H1 (cell line): Measurements from ENCODE around the gene PRICKLE3. TPM values are rescaled to one million over a fixed set of nuclear protein-coding genes. Genes with fewer than 3 reads are reported as not detected.

Experiments
- CTCF ChIA-PET: fragments of 300-600 bp; sonication (Branson Sonifier 250); formaldehyde crosslinking; loops from one replicate; lab custom pipeline; 2021; ENCODE audit not compliant: partially characterized antibody; lab: Charles Lee
- POLR2A ChIA-PET: fragments of 300-600 bp; sonication (Branson Sonifier 250); formaldehyde crosslinking; loops from one replicate; lab custom pipeline; 2021; ENCODE audit warnings: inconsistent platforms; ENCODE audit not compliant: partially characterized antibody; lab: Charles Lee
- DNase-seq, 2 experiments: peaks; one replicate each; pipeline versions ENCODE4 v3.0.0 to v3.0.0-alpha.2; 2010 to 2022; ENCODE audit warnings: low spot score in 2 of 2, low read depth in 1 of 2, mixed read lengths in 1 of 2
- FAIRE-seq: peaks from 2 replicates; lab custom pipeline; 2011; peaks lifted over from hg19 to GRCh38; lab: Jason Lieb, UNC
- H2AFZ ChIP-seq: 2 replicates; pipeline ENCODE4 v1.8.1; 2012; ENCODE audit warnings: low read length, inconsistent platforms
- H2AK5ac ChIP-seq: 2 replicates; pipeline ENCODE4 v1.6.1; 2013; ENCODE audit warnings: low read depth, low read length
- H2BK120ac ChIP-seq: replicated peaks from 2 replicates; pipeline ENCODE3; 2013; ENCODE audit warnings: low read depth, low read length, inconsistent platforms
- H2BK12ac ChIP-seq: 2 replicates; pipeline ENCODE4 v1.6.1; 2013; ENCODE audit warnings: low read depth, low read length
- H2BK15ac ChIP-seq: 2 replicates; pipeline ENCODE4 v1.6.1; 2013; ENCODE audit warnings: low read length
- H2BK20ac ChIP-seq: 2 replicates; pipeline ENCODE4 v1.6.1; 2013; ENCODE audit warnings: low read length
- H2BK5ac ChIP-seq: 2 replicates; pipeline ENCODE4 v1.6.1; 2013; ENCODE audit warnings: low read depth, low read length
- H3K14ac ChIP-seq: 2 replicates; pipeline ENCODE4 v1.6.1; 2013; ENCODE audit warnings: inconsistent platforms; ENCODE audit not compliant: insufficient read length
- H3K18ac ChIP-seq: 2 replicates; pipeline ENCODE4 v1.6.1; 2013; ENCODE audit warnings: low read length; ENCODE audit errors: extremely low read depth
- H3K23ac ChIP-seq: 2 replicates; pipeline ENCODE4 v1.6.1; 2013; ENCODE audit warnings: inconsistent platforms; ENCODE audit not compliant: insufficient read length
- H3K23me2 ChIP-seq: 2 replicates; pipeline ENCODE4 v1.6.1; 2013; ENCODE audit warnings: low read depth, low read length
- H3K27ac ChIP-seq: 2 replicates; pipeline ENCODE4 v1.6.1; 2011; ENCODE audit warnings: low read depth, low read length, inconsistent platforms
- H3K27me3 ChIP-seq, 4 experiments: replicated peaks in 1 of 4; 1 replicate in 1 of 4; 2 replicates in 3 of 4; pipeline versions ENCODE4 v1.6.1 to v1.8.1; 2011 to 2013; ENCODE audit warnings: low read length in 3 of 4, mild to moderate bottlenecking in 3 of 4, inconsistent platforms in 2 of 4, mixed read lengths in 2 of 4, moderate library complexity in 1 of 4; ENCODE audit not compliant: control insufficient read depth in 3 of 4, insufficient read depth in 3 of 4; ENCODE audit errors: extremely low read depth in 1 of 4
- H3K36me3 ChIP-seq, 4 experiments: 2 replicates each; pipeline versions ENCODE4 v1.6.1 to v1.8.1; 2011 to 2013; ENCODE audit warnings: mild to moderate bottlenecking in 4 of 4, low read length in 3 of 4, moderate library complexity in 2 of 4, control low read depth in 1 of 4, inconsistent platforms in 1 of 4; ENCODE audit not compliant: insufficient read depth in 4 of 4, control insufficient read depth in 2 of 4
- H3K4ac ChIP-seq: replicated peaks from 2 replicates; pipeline ENCODE3; 2013; ENCODE audit warnings: low read length, low read depth, mixed read lengths, inconsistent platforms; ENCODE audit not compliant: insufficient read length
- H3K4me1 ChIP-seq, 4 experiments: replicated peaks in 1 of 4; 1 replicate in 1 of 4; 2 replicates in 3 of 4; pipeline versions ENCODE4 v1.6.1 to v1.8.1; 2011 to 2013; ENCODE audit warnings: low read length in 3 of 4, inconsistent platforms in 2 of 4, mixed read lengths in 1 of 4; ENCODE audit not compliant: insufficient read depth in 4 of 4, control insufficient read depth in 3 of 4
- H3K4me2 ChIP-seq, 2 experiments: 2 replicates each; pipeline versions ENCODE4 v1.6.1 to v1.8.1; 2011 to 2013; ENCODE audit warnings: low read depth in 2 of 2, low read length in 2 of 2, control low read depth in 1 of 2, inconsistent platforms in 1 of 2, mild to moderate bottlenecking in 1 of 2; ENCODE audit not compliant: insufficient read depth in 1 of 2
- H3K4me3 ChIP-seq, 4 experiments: fragments of 200-600, 300-600 bp in 1 of 4; sonication (generic), shearing (Covaris generic), sonication (Bioruptor Twin) in 1 of 4; 2 replicates each; pipeline versions ENCODE4 v1.5.1 to v1.8.1; 2011 to 2016; ENCODE audit warnings: low read length in 4 of 4, low read depth in 3 of 4, control low read depth in 2 of 4, inconsistent platforms in 2 of 4, mild to moderate bottlenecking in 2 of 4, mixed read lengths in 1 of 4, moderate library complexity in 1 of 4; ENCODE audit not compliant: insufficient read depth in 2 of 4; ENCODE audit errors: extremely low read depth in 1 of 4
- H3K56ac ChIP-seq: replicated peaks from 2 replicates; pipeline ENCODE3; 2013; ENCODE audit warnings: low read depth, mild to moderate bottlenecking, mixed read lengths, low read length, inconsistent platforms; ENCODE audit not compliant: insufficient read length
- H3K79me1 ChIP-seq: 2 replicates; pipeline ENCODE4 v1.6.1; 2013; ENCODE audit warnings: low read depth, low read length, control low read depth
- H3K79me2 ChIP-seq, 2 experiments: 2 replicates each; pipeline versions ENCODE4 v1.6.1 to v1.8.1; 2012 to 2013; ENCODE audit warnings: low read length in 2 of 2, mild to moderate bottlenecking in 2 of 2, inconsistent platforms in 1 of 2; ENCODE audit not compliant: insufficient read depth in 2 of 2, control insufficient read depth in 1 of 2
- H3K9ac ChIP-seq, 4 experiments: replicated peaks in 1 of 4; 1 replicate in 1 of 4; 2 replicates in 3 of 4; pipeline versions ENCODE4 v1.6.1 to v1.8.1; 2011 to 2013; ENCODE audit warnings: low read depth in 3 of 4, low read length in 3 of 4, control low read depth in 2 of 4, mild to moderate bottlenecking in 2 of 4, moderate library complexity in 2 of 4, inconsistent platforms in 1 of 4; ENCODE audit errors: extremely low read depth in 1 of 4
- H3K9me3 ChIP-seq, 2 experiments: 2 replicates each; pipeline versions ENCODE4 v1.6.1 to v1.8.1; 2012 to 2013; ENCODE audit warnings: mild to moderate bottlenecking in 2 of 2, moderate library complexity in 2 of 2, control low read depth in 1 of 2, inconsistent platforms in 1 of 2, low read depth in 1 of 2, low read length in 1 of 2, mixed read lengths in 1 of 2; ENCODE audit not compliant: insufficient read depth in 2 of 2
- H4K20me1 ChIP-seq, 2 experiments: replicated peaks in 1 of 2; 2 replicates each; pipeline versions ENCODE3 to v1.8.1; 2011 to 2013; ENCODE audit warnings: inconsistent platforms in 2 of 2, low read length in 2 of 2, mild to moderate bottlenecking in 1 of 2; ENCODE audit not compliant: insufficient read depth in 2 of 2, control insufficient read depth in 1 of 2
- H4K5ac ChIP-seq: 2 replicates; pipeline ENCODE4 v1.6.1; 2013; ENCODE audit warnings: low read length, low read depth, mixed read lengths, inconsistent platforms; ENCODE audit not compliant: insufficient read length
- H4K8ac ChIP-seq: 2 replicates; pipeline ENCODE4 v1.8.0; 2013; ENCODE audit warnings: mild to moderate bottlenecking, moderate library complexity, low read length, inconsistent platforms; ENCODE audit not compliant: insufficient read depth; ENCODE audit errors: extremely low read depth
- H4K91ac ChIP-seq: replicated peaks from 2 replicates; pipeline ENCODE3; 2013; ENCODE audit warnings: low read length, mixed read lengths, inconsistent platforms; ENCODE audit not compliant: insufficient read length
- ASH2L ChIP-seq: fragments of 200-600, 300-600 bp; sonication (generic); IDR thresholded peaks from one replicate; pipeline ENCODE4 v1.7.1; 2017; ENCODE audit warnings: low read length
- CBX5 ChIP-seq: fragments of 300-800, 300-1000 bp; sonication (generic); IDR thresholded peaks from 2 replicates; pipeline ENCODE4 v1.7.1; 2016; ENCODE audit warnings: antibody characterized with exemption, low read length, low read depth
- CHD2 ChIP-seq: IDR thresholded peaks from 2 replicates; pipeline ENCODE4 v1.6.1; 2012; ENCODE audit warnings: low read length, improper control_type of control experiment
- GABPA ChIP-seq: IDR thresholded peaks from 2 replicates; pipeline ENCODE4 v1.6.1; 2011; ENCODE audit warnings: mild to moderate bottlenecking, low read length, moderate library complexity, borderline replicate concordance; ENCODE audit not compliant: insufficient read depth
- HDAC2 ChIP-seq, 2 experiments: fragments of 300-600 bp in 1 of 2; sonication (generic) in 1 of 2; IDR thresholded peaks; 2 replicates each; pipeline ENCODE4 v1.6.1; 2011 to 2012; ENCODE audit warnings: low read depth in 2 of 2, low read length in 2 of 2, mild to moderate bottlenecking in 2 of 2, moderate library complexity in 2 of 2, borderline replicate concordance in 1 of 2, inconsistent platforms in 1 of 2
- KDM5A ChIP-seq: fragments of 200-600 bp; IDR thresholded peaks from 2 replicates; pipeline ENCODE4 v1.7.1; 2012; ENCODE audit warnings: mild to moderate bottlenecking, low read length, inconsistent platforms, mixed read lengths
- PHF8 ChIP-seq: fragments of 200-600 bp; sonication (generic); conservative IDR thresholded peaks from 2 replicates; pipeline ENCODE4 v1.7.1; 2012; ENCODE audit warnings: low read depth, mild to moderate bottlenecking, inconsistent platforms, low read length, moderate library complexity
- RFX5 ChIP-seq: IDR thresholded peaks from 2 replicates; pipeline ENCODE4 v1.6.1; 2011; ENCODE audit warnings: low read depth, low read length, improper control_type of control experiment, borderline replicate concordance
- RXRA ChIP-seq: IDR thresholded peaks from 2 replicates; pipeline ENCODE4 v1.6.1; 2011; ENCODE audit warnings: low read depth, mild to moderate bottlenecking, low read length, moderate library complexity; ENCODE audit not compliant: insufficient read depth
- WGBS, 2 experiments: shearing (Covaris generic) in 1 of 2; methylation state at CpG; one replicate each; pipeline versions ENCODE4 v1.1.6 to v1.1.7; 2013 to 2015; ENCODE audit warnings: low lambda C conversion rate in 2 of 2, mixed read lengths in 2 of 2, inconsistent platforms in 1 of 2, low coverage in 1 of 2, missing lambda C conversion rate in 1 of 2; ENCODE audit not compliant: insufficient replicate concordance in 2 of 2, insufficient coverage in 1 of 2, insufficient read length in 1 of 2; ENCODE audit errors: extremely low coverage in 1 of 2, missing lambda C conversion rate in 1 of 2; 5-methylcytosine and 5-hydroxymethylcytosine counted together
- polyA plus RNA-seq, 7 experiments: library from polyadenylated mRNA; depleted of rRNA in 3 of 7; stranded (reverse) in 5 of 7; unstranded in 2 of 7; fragments of >200 nt in 5 of 7; fragments of 200-250 nt in 2 of 7; gene quantifications; 1 replicate in 5 of 7; 2 replicates in 1 of 7; 4 replicates in 1 of 7; pipeline versions ENCODE4 v1.2.1 to v1.2.3, GENCODE V29; 2011 to 2013; ENCODE audit warnings: missing spikeins in 2 of 7, mixed read lengths in 2 of 7
- total RNA-seq: library from RNA; stranded (reverse); fragmentation: NEBNext Ultra II Directional; extraction: Animal tissue kit (Norgen Biotek cat#: 25700); gene quantifications from 2 replicates; pipeline ENCODE4 v1.2.1, GENCODE V29; 2021
- TF ChIP-seq, protein P1 (sequence below), 3 experiments: IDR thresholded peaks; 1 replicate in 2 of 3; 2 replicates in 1 of 3; pipeline versions ENCODE4 v1.5.1 to v1.6.1; 2011; ENCODE audit warnings: low read length in 3 of 3, mild to moderate bottlenecking in 3 of 3, inconsistent platforms in 2 of 3, low read depth in 1 of 3, moderate library complexity in 1 of 3; ENCODE audit not compliant: insufficient read depth in 1 of 3; ENCODE audit errors: control extremely low read depth in 1 of 3
- TF ChIP-seq, protein P2 (sequence below): IDR thresholded peaks from 2 replicates; pipeline ENCODE4 v1.6.1; 2011; ENCODE audit warnings: low read depth, mild to moderate bottlenecking, low read length; ENCODE audit not compliant: insufficient read depth

Gene PRICKLE3
- total and polyA plus RNA-seq, 2 of the 8 experiments (the other 6 are each of a cell fraction or from before 2014, with no cell fraction given): 9.1 to 10.6 TPM

DNA sequence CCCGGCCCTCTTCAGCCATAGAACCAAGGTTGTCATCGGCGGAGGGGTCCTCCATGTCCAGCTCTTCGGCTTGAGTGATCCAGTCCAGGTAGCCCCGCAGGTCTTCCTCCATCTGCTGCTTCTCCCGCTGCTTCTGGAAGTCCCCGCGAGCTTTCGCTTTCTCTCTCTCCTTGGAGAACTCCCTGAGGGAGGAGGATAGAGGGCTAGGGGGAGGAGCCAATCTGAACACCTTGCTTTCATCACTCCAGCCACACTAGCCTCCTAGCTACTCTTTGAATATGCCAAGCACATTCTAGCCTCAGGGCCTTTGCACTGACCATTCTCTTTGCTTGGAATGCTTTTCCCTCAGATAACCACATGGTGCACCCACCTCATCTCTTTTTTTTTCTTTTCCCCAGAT is 40.8 kb upstream of the PRICKLE3 start:
- ChIA-PET POLR2A (no interaction called here), CTCF (interaction anchor here (0.9 kb wide), 2 partner anchors 9 to 17 kb away, joined by 3 read pairs; no protein-coding TSS in a partner anchor)
- H3K79me2 ChIP-seq: no peaks in the 10 kb centered on the region
- H3K4me1 ChIP-seq: peaks cover 0 to 7% (median 3%) of the 10 kb centered on the region in 4 experiments; a peak in 2 of 7 replicates
- H3K9me3 ChIP-seq: no peaks in the 10 kb centered on the region
- no peak overlapping the region for H2BK5ac ChIP-seq
- no peaks in the 10 kb centered on the region for H3K36me3 ChIP-seq
- no peak overlapping the region for H4K91ac ChIP-seq
- H2BK15ac ChIP-seq: no peak overlapping the region
- H3K18ac ChIP-seq: no peak overlapping the region
- H4K5ac ChIP-seq: no peak overlapping the region
- H3K9ac ChIP-seq: no peak overlapping the region
- H2AK5ac ChIP-seq: no peak overlapping the region
- no peak overlapping the region for H3K14ac ChIP-seq
- no peaks in the 10 kb centered on the region for H4K20me1 ChIP-seq
- H3K27ac ChIP-seq: no peak overlapping the region
- H4K8ac ChIP-seq: no peak overlapping the region
- H3K79me1 ChIP-seq: no peaks in the 10 kb centered on the region
- WGBS, 2 experiments: 83% methylated on average over 4 of the region's 9 CpGs; no CpG with 5 or more reads in 1 of the 2 experiments
- H3K23me2 ChIP-seq: peaks cover 11% of the 10 kb centered on the region; the same call in 1 of the 2 replicates
- no peak overlapping the region for H3K56ac ChIP-seq
- DNase-seq (no peak), FAIRE-seq (no peak)
- no peak overlapping the region for H3K4me2 ChIP-seq
- H2BK120ac ChIP-seq: no peak overlapping the region
- no peak overlapping the region for H2BK20ac ChIP-seq
- H2BK12ac ChIP-seq: no peak overlapping the region
- H3K4ac ChIP-seq: no peak overlapping the region
- no peaks in the 10 kb centered on the region for H3K27me3 ChIP-seq
- H2AFZ ChIP-seq: no peak overlapping the region
- H3K4me3 ChIP-seq: no peak overlapping the region
- H3K23ac ChIP-seq: no peak overlapping the region
- TF ChIP-seq, protein P1, sequence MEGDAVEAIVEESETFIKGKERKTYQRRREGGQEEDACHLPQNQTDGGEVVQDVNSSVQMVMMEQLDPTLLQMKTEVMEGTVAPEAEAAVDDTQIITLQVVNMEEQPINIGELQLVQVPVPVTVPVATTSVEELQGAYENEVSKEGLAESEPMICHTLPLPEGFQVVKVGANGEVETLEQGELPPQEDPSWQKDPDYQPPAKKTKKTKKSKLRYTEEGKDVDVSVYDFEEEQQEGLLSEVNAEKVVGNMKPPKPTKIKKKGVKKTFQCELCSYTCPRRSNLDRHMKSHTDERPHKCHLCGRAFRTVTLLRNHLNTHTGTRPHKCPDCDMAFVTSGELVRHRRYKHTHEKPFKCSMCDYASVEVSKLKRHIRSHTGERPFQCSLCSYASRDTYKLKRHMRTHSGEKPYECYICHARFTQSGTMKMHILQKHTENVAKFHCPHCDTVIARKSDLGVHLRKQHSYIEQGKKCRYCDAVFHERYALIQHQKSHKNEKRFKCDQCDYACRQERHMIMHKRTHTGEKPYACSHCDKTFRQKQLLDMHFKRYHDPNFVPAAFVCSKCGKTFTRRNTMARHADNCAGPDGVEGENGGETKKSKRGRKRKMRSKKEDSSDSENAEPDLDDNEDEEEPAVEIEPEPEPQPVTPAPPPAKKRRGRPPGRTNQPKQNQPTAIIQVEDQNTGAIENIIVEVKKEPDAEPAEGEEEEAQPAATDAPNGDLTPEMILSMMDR (IDR thresholded peaks at IDR 0.05; ENCODE audit: control extremely low read depth in 1 of 3, insufficient read depth in 1 of 3, low read depth in 1 of 3, low read length in 3 of 3): no peak
- TF ChIP-seq KDM5A (no peak), RFX5 (no peak), CBX5 (no peak), GABPA (no peak), CHD2 (no peak), HDAC2 (IDR thresholded peaks at IDR 0.05; ENCODE audit: borderline replicate concordance in 1 of 2, low read depth in 2 of 2, low read length in 2 of 2) (no peak), RXRA (no peak), PHF8 (no peak), ASH2L (no peak)
- TF ChIP-seq, protein P2, sequence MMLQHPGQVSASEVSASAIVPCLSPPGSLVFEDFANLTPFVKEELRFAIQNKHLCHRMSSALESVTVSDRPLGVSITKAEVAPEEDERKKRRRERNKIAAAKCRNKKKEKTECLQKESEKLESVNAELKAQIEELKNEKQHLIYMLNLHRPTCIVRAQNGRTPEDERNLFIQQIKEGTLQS: no peak
